IPS-NIHi7 (cell line): Measurements from ENCODE around the gene SYT7.
A peak's percentile ranks its signal among the peaks of the same experiment; 100 is the strongest.
"Not testable (repeated sequence)": the region's sequence is repeated elsewhere in the genome, so short reads cannot be mapped to it uniquely, and the experiment has no call there.

Experiments used
- DNase-seq: peaks from one replicate; pipeline ENCODE4 v3.0.0; 2012; ENCODE audit warnings: mixed read lengths; ENCODE audit errors: extremely low spot score

Gene SYT7

DNA sequence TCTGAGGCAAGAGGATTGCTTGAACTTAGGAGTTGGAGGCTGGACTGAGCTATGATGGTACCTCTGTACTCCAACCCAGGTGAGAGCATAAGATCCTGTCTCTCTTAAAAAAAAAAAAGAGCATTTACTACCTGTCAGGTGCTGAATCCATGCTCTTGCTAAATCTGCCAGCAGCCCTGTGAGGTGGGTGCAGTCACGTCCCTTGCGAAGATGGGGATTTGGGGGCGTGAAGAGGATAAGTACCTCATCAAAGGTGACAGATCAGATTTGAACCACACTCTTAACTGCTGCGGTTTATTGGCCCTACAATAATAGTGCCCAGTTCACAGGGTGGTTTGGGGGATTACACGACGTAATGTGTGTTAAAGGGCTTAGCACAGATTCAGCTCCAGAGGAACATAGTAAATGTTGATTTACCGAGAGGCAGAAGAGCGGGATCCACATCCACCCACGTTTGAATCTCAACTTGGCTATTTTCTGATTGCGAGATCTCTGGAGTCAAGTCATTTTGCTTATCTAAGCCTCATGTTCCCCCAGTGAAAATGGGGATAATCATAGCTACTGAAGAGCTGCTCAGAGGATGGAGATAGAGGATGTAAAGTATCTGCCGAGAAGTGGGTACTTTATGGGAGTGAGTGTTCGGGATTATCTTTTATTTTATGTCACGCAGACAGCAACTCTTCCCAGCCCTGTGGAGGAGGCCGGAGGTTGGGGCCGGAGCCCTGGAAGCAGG, 100.4 kb downstream of the SYT7 start:
- DNase-seq = peak; percentile 5

DNA sequence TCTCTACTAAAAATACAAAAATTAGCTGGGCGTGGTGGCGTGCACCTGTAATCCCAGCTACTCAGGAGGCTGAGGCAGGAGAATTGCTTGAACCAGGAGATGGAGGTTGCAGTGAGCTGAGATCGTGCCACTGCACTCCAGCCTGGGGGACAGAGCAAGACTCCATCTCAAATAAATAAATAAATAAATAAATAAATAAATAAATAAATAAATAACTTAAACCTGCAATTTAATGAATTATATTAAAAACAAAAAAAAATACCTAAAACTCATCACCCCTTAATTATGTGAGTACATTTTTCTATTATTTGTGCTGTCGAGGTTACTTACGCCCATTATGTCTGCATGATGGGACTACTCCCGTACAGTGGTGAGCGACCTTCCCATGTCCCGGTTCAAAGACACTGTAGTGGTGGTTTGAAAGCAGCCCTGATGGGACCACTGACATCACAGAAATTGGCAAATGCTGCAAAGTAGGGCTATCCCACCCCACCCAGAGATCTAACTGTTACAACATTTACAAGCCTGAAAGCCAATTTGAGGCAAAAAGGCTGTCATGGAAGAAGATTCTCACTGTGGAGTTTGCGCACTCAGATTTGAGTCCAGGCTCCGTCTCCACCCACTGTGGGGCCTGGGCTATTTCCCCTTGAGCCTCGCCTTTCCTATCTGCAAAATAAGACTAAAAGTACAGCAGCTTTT, 101.4 kb downstream of the SYT7 start:
- peak; percentile 2 for DNase-seq

DNA sequence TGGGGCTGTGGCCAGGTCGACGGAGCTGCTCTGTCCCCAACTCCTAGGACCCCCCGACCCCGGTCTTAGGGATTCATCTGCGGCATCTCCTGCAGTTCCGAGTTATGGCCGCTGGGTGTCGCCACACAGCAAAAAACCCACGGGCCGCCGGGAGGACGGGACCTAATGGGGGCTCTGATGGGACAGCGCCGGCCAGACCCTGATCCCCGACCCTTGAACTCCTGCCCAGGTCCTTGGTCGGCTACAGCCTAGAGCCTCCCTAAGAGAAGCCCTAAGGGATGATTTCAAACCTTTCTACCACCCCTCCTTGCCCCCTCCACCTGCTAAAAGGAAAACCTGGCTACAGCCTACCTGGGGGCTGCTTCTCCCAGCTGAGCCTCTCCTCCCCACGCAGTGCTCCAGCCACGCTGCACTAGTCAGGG, 103.1 kb downstream of the SYT7 start:
- DNase-seq = peak; percentile 84

DNA sequence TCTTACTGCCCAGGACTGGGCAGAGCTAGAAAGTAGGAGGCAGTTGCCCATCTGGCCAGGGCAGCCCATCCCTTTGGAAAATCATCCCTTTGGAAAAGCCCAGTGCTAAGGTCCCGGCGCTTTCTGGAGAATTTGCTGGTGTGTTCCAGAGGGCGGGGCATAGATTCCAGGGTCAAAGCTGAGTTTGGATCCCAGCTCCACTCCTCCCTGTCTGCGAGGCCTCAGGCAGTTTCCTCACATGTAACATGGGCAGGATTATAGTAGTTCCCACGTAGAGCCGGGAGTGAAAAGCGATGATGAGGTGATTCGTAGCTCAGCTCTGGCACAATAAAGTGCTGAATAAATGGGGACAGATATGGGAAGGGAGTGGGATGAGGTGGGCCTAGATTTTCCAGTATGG, 103.8 kb downstream of the SYT7 start:
- peak; percentile 8 for DNase-seq

DNA sequence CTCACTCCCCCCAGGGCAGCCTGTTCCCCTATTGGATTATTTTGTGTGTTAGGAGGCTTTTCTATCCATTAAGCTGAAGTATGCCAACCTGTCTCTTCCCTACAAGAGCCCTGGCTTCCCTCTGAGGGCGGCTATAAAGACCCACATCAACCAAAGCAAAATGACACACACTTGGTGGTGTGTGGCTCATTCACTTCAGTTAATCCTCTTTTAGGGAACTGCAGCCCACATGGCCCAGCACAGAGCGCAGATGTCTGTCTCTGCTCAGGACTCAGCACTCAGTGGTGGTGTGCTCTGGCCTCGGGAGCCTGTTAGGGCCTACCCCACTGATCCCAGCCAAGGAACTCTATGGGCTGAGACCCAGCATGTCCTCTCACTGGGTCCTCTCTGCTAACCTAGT, 104.5 kb downstream of the SYT7 start:
- no peak for DNase-seq

DNA sequence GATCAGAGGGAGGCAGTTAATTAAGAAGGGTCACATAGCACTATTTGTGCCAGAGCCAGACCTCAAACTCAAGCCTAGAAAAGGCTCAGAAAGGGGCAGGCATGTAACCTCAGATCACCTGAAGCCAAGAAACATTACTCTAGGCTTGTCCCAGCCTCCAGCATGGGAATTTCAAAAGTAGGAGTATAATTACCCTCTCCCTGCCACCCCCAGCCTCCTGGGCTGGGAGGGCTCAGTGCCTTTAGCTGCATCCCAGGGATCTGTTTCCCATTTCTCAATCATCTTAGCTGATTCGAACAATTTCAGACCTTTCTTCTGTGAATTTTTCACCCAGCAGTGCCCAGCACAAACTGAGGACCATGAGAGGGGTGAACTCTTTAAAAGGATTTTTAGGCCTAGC, 105.4 kb downstream of the SYT7 start:
- no peak for DNase-seq

DNA sequence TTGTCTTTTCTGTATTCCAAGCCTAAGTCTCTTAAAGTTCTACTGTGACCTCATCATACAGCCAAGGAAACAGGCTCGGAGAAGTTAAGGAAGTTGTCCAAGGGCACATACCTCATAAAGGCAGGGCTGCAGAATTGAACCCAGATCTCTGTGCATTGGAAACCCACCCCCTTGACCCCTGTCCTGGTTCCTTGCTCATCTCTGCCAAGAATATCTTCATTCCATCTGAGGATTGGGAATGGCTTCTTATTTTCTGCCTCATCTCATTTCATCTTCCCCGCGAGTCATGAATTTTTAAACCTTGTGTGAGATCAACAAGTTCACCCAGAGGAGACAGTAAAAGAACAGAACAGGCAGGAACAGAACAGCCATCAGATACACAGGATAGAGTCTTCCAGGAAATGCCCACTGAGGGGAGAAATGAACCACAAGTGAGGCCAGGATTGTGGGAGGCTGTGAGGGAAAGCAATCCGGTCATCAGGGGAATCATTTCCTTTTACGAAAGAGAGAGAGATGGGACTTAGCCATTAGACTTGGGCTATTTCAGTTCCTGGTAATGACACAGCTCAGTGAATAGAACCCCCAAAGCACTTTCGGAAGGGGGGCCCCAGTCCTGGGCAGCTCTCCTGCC, 106.7 kb downstream of the SYT7 start:
- no peak for DNase-seq

DNA sequence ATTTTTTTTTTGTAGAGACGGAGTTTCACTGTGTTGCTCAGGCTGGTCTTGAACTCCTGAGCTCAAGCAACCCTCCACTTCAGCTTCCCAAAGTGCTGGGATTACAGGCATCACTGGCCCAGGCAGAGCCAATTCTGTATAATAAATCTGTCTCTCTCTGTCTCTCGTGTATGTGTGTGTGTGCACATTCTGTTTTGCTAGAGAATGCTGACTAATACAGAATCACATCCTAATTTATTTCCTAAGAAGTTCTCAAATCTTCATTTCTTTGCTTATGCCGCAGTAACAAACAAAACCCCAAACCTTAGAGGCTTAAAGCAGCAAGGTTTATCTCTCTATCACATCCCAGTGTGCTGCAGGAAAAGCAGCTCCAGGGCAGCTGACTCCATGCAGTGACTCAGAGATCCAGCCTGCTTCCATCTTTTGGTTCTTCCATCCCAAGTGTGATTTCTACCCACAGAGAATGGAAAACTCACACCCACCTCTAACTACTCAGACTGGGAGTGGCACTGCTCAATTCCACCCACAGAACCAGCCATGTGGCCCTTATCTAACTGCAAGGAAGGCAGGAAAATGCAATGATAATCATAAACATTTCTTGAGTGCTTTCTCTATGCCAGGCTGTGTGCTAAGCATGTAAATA, 107.4 kb downstream of the SYT7 start:
- no peak for DNase-seq

DNA sequence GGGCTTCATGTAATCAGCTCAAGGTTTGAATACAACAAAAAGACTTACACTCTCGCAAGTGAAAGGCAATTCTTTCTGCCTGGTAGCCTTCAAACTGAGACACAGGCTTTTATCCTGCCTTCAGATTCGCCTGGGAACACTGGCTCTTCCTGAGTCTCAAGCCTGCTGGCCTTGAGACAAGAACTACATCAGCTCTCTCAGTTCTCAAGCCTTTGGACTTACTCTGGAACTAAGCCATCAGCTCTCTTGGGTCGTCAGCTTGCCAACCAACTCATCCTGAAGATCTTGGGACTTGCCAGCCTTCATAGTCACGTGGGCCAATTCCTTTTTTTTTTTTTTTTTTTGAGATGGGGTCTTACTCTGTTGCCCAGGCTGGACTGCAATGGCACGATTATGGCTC, 108.0 kb downstream of the SYT7 start:
- no peak for DNase-seq

DNA sequence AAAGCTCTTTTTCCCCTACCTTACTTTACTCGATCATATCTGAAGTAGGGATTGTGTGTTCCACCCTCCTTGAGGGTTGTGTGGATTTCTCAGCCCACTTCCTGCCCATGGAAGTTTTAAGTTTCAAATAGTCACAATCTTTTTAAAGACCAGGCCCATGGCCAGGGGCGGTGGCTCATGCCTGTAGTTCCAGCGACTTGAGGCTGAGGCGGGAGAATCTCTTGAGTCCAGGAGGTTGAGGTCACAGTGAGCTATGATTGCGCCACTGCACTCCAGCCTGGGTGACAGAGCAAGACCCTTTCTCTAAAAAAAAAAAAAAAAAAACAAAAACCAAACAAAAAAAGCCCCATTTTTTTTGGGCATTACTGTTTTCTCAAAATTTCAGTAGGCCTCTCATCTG, 108.6 kb downstream of the SYT7 start:
- no peak for DNase-seq

DNA sequence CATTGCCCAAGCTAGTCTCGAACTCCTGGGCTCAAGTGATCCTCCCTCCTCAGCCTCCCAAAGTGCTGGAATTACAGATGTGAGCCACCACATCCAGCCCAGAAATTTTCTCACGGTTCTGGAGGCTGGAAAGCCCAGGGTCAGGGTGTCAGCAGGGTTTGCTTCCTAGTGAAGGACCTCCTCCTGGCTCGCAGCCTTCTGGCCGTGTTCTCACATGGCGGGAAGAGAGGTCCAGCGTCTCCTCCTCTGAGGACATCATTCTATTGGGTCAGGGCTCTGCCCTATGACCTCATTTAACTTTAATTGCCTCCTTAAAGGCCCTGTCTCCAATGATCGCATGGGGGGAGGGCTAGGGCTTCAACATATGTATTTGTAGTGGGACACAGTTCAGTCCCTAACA, 112.9 kb downstream of the SYT7 start:
- no peak for DNase-seq

DNA sequence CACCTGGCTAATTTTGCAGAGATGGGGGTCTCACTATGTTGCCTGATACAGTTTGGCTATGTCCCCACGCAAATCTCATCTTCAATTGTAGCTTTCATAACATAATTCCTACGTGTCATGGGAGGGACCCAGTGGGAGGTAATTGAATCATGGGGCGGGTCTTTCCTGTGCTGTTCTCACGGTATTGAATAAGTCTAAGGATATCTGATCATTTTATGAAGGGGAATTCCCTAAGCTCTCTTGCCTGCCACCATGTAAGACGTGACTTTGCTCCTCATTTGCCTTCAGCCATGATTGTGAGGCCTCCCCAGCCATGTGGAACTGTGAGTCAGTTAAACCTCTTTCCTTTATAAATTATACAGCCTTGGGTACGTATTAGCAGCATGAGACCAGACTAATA, 113.3 kb downstream of the SYT7 start:
- DNase-seq = not testable (repeated sequence)
